ENCODE data around the gene R3HCC1L. TPM values are rescaled to one million over a fixed set of nuclear protein-coding genes. Genes with fewer than 3 reads are reported as not detected.

Gene R3HCC1L
- total and polyA plus RNA-seq, 10 of the 15 experiments (the other 5 are each of a cell fraction or from before 2014, with no cell fraction given): 11.3 to 20.3 (median 15.3) TPM

DNA sequence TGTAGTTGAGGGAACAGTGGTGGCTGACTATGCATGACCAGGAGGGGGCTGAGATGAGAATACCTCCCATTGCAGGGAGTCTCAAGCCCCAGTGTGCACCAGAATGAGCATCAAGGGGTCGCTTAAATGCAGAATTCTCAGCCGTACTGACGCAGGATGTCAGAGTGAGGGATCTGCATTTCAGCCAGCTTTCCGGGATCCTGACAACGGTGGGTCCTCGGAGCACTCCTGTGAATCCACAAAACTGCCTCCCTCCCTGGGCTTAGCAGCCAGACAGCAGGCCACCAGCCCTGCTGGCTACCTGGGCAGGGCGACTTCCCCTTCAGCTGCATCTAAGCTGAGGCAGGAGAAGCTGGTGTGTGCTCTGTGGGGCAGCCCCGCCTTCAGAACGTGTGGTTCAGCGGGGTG, 155.3 kb downstream of the R3HCC1L start:
- DNase-seq (ENCODE audit: low read depth, low spot score) (no peak), ATAC-seq (no peak), FAIRE-seq (no peak)
- WGBS (ENCODE audit: insufficient coverage, insufficient replicate concordance, low lambda C conversion rate, missing lambda C conversion rate): 55% methylated on average over 10 of the region's 10 CpGs
- in situ Hi-C loops (cut with MboI): no loop called here
- H3K9ac ChIP-seq (ENCODE audit: control insufficient read depth, insufficient read depth, low read length): no peak overlapping the region
- peaks cover 0 to 8% of the 10 kb centered on the region in 2 experiments; a peak in 2 of 4 replicates for H3K27me3 ChIP-seq (replicated peaks in 1 of 2; ENCODE audit: control insufficient read depth in 2 of 2, insufficient read depth in 2 of 2, low read length in 1 of 2)
- SMC1A ChIA-PET (ENCODE audit: uncharacterized antibody, unreplicated experiment): no interaction called here
- TF ChIP-seq LARP7 (IDR thresholded peaks at IDR 0.05): no peak
- TF ChIP-seq WRNIP1 (IDR thresholded peaks at IDR 0.05; ENCODE audit: borderline replicate concordance, low read depth, low read length): no peak
- no peak for TF ChIP-seq TCF7 (IDR thresholded peaks at IDR 0.05; ENCODE audit: borderline replicate concordance)
- no peak for TF ChIP-seq BRCA1 (IDR thresholded peaks at IDR 0.05; ENCODE audit: low read depth, low read length)
- TF ChIP-seq, protein P1, sequence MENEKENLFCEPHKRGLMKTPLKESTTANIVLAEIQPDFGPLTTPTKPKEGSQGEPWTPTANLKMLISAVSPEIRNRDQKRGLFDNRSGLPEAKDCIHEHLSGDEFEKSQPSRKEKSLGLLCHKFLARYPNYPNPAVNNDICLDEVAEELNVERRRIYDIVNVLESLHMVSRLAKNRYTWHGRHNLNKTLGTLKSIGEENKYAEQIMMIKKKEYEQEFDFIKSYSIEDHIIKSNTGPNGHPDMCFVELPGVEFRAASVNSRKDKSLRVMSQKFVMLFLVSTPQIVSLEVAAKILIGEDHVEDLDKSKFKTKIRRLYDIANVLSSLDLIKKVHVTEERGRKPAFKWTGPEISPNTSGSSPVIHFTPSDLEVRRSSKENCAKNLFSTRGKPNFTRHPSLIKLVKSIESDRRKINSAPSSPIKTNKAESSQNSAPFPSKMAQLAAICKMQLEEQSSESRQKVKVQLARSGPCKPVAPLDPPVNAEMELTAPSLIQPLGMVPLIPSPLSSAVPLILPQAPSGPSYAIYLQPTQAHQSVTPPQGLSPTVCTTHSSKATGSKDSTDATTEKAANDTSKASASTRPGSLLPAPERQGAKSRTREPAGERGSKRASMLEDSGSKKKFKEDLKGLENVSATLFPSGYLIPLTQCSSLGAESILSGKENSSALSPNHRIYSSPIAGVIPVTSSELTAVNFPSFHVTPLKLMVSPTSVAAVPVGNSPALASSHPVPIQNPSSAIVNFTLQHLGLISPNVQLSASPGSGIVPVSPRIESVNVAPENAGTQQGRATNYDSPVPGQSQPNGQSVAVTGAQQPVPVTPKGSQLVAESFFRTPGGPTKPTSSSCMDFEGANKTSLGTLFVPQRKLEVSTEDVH (IDR thresholded peaks at IDR 0.05; ENCODE audit: low read depth, partially characterized antibody): no peak
- no peak for TF ChIP-seq SRF (IDR thresholded peaks at IDR 0.05; ENCODE audit: low read depth in 2 of 2, low read length in 2 of 2)
- no peak for TF ChIP-seq TCF3 (IDR thresholded peaks at IDR 0.05; ENCODE audit: borderline replicate concordance, insufficient read depth, low read depth, low read length)
- TF ChIP-seq CEBPB (IDR thresholded peaks at IDR 0.05; ENCODE audit: borderline replicate concordance in 1 of 2, low read depth in 2 of 2, low read length in 2 of 2): no peak
- TF ChIP-seq BHLHE40 (IDR thresholded peaks at IDR 0.05; ENCODE audit: borderline replicate concordance in 1 of 2, low read depth in 2 of 2, low read length in 1 of 2): no peak
- TF ChIP-seq CBFB (IDR thresholded peaks at IDR 0.05; ENCODE audit: low read depth): no peak
- TF ChIP-seq, protein P2, sequence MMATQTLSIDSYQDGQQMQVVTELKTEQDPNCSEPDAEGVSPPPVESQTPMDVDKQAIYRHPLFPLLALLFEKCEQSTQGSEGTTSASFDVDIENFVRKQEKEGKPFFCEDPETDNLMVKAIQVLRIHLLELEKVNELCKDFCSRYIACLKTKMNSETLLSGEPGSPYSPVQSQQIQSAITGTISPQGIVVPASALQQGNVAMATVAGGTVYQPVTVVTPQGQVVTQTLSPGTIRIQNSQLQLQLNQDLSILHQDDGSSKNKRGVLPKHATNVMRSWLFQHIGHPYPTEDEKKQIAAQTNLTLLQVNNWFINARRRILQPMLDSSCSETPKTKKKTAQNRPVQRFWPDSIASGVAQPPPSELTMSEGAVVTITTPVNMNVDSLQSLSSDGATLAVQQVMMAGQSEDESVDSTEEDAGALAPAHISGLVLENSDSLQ (IDR thresholded peaks at IDR 0.05): no peak
- TF ChIP-seq RELA (IDR thresholded peaks at IDR 0.05; ENCODE audit: borderline replicate concordance, partially characterized antibody): no peak
- TF ChIP-seq RBBP5 (conservative IDR thresholded peaks at IDR 0.05): no peak
- TF ChIP-seq, protein P3, sequence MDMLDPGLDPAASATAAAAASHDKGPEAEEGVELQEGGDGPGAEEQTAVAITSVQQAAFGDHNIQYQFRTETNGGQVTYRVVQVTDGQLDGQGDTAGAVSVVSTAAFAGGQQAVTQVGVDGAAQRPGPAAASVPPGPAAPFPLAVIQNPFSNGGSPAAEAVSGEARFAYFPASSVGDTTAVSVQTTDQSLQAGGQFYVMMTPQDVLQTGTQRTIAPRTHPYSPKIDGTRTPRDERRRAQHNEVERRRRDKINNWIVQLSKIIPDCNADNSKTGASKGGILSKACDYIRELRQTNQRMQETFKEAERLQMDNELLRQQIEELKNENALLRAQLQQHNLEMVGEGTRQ (IDR thresholded peaks at IDR 0.05; ENCODE audit: borderline replicate concordance, low read depth, low read length): no peak
- no peak for TF ChIP-seq SIN3A (IDR thresholded peaks at IDR 0.05; ENCODE audit: low read depth, low read length)
- no peak for TF ChIP-seq CHD1 (IDR thresholded peaks at IDR 0.05; ENCODE audit: low read depth, low read length)
- no peak for TF ChIP-seq SPI1 (IDR thresholded peaks at IDR 0.05; ENCODE audit: borderline replicate concordance, insufficient read depth, low read depth, low read length)
- no peak overlapping the region for H3K27ac ChIP-seq (ENCODE audit: control insufficient read depth, insufficient read depth)
- H3K36me3 ChIP-seq (ENCODE audit: control insufficient read depth in 2 of 2, insufficient read depth in 2 of 2, low read length in 1 of 2): no peaks in the 10 kb centered on the region
- no peaks in the 10 kb centered on the region for H3K79me2 ChIP-seq (ENCODE audit: control insufficient read depth, insufficient read depth, low read length)
- no TSS peak for BruUV-seq (replicated peaks)
- no peak overlapping the region for H3K4me2 ChIP-seq (ENCODE audit: control insufficient read depth, insufficient read depth)
- no peaks in the 10 kb centered on the region for H3K4me1 ChIP-seq (ENCODE audit: control insufficient read depth, insufficient read depth, low read length)
- no peak overlapping the region for H3K4me3 ChIP-seq
- intact Hi-C loops (cut with micrococcal nuclease; ENCODE audit: unreplicated experiment): no loop called here
- RAD21 ChIA-PET (ENCODE audit: unreplicated experiment): no interaction called here
- POLR2A ChIA-PET: no interaction called here
- H3K9me3 ChIP-seq (replicated peaks; ENCODE audit: control insufficient read depth, insufficient read depth, low read length): no peaks in the 10 kb centered on the region
- CTCF ChIA-PET: no interaction called here
- H4K20me1 ChIP-seq (ENCODE audit: control insufficient read depth, insufficient read depth): no peaks in the 10 kb centered on the region
- no peak overlapping the region for H2AFZ ChIP-seq (ENCODE audit: control insufficient read depth, low read depth, low read length)
